GM12878 (cell line): ENCODE results near the gene ITSN1. TPM values are rescaled to one million over a fixed set of nuclear protein-coding genes. Genes with fewer than 3 reads are reported as not detected.

Experiments
- ATAC-seq: fragments of 200-7000 bp; cut with Tn5 transposase; 3 replicates; pipeline ENCODE4 v1.9.1; 2020; ENCODE audit warnings: mild to moderate bottlenecking, moderate library complexity
- BruUV-seq: library from RNA; stranded (reverse); fragments of 400-500 nt; replicated peaks from 2 replicates; lab custom pipeline; 2021; lab: Mats Ljungman, UMichigan
- CTCF ChIA-PET: fragments of 300-600 bp; sonication (Branson Sonifier 250); formaldehyde crosslinking; extraction: SDS; loops from one replicate; lab custom pipeline; 2021; ENCODE audit warnings: inconsistent platforms; lab: Yijun Ruan, JAX
- POLR2A ChIA-PET: fragments of 350-600 bp; formaldehyde crosslinking; extraction: SDS; loops from one replicate; lab custom pipeline; 2021; ENCODE audit warnings: inconsistent platforms; lab: Charles Lee
- RAD21 ChIA-PET: fragments of 300-600 bp; sonication (Branson Sonifier 250); formaldehyde crosslinking; loops from one replicate; lab custom pipeline; 2023; ENCODE audit warnings: antibody characterized with exemption; ENCODE audit not compliant: unreplicated experiment; lab: Charles Lee
- SMC1A ChIA-PET: fragments of 300-600 bp; sonication (Branson Sonifier 250); formaldehyde crosslinking; loops from one replicate; lab custom pipeline; 2023; ENCODE audit not compliant: unreplicated experiment, uncharacterized antibody; lab: Charles Lee
- DNase-seq: peaks from one replicate; pipeline ENCODE4 v3.0.0-alpha.2; 2011; ENCODE audit warnings: low read depth, low spot score
- FAIRE-seq: peaks from 3 replicates; lab custom pipeline; 2011; peaks lifted over from hg19 to GRCh38; lab: Jason Lieb, UNC
- H2AFZ ChIP-seq: 2 replicates; pipeline ENCODE4 v1.6.0; 2011; ENCODE audit warnings: low read depth, low read length, control low read depth; ENCODE audit not compliant: control insufficient read depth
- H3K27ac ChIP-seq: 2 replicates; pipeline ENCODE4 v1.5.1; 2011; ENCODE audit warnings: control low read depth; ENCODE audit not compliant: control insufficient read depth, insufficient read depth
- H3K27me3 ChIP-seq, 2 experiments: replicated peaks in 1 of 2; 2 replicates each; pipeline versions ENCODE4 v1.6.0 to v1.6.1; 2011; ENCODE audit warnings: low read length in 1 of 2; ENCODE audit not compliant: control insufficient read depth in 2 of 2, insufficient read depth in 2 of 2
- H3K36me3 ChIP-seq, 2 experiments: 2 replicates each; pipeline ENCODE4 v1.5.1; 2011; ENCODE audit warnings: low read length in 1 of 2; ENCODE audit not compliant: control insufficient read depth in 2 of 2, insufficient read depth in 2 of 2
- H3K4me1 ChIP-seq: 2 replicates; pipeline ENCODE4 v1.6.1; 2011; ENCODE audit warnings: mild to moderate bottlenecking, low read length, moderate library complexity, mixed read lengths; ENCODE audit not compliant: control insufficient read depth, insufficient read depth
- H3K4me2 ChIP-seq: 2 replicates; pipeline ENCODE4 v1.6.0; 2011; ENCODE audit warnings: control low read depth; ENCODE audit not compliant: control insufficient read depth, insufficient read depth
- H3K4me3 ChIP-seq: fragments of 200-600 bp; sonication (generic); 2 replicates; pipeline ENCODE4 v1.5.1; 2016
- H3K79me2 ChIP-seq: 2 replicates; pipeline ENCODE4 v1.6.0; 2011; ENCODE audit warnings: low read length; ENCODE audit not compliant: control insufficient read depth, insufficient read depth
- H3K9ac ChIP-seq: 2 replicates; pipeline ENCODE4 v1.8.0; 2011; ENCODE audit warnings: low read length, control low read depth, mixed read lengths; ENCODE audit not compliant: control insufficient read depth, insufficient read depth
- H3K9me3 ChIP-seq: replicated peaks from 3 replicates; pipeline ENCODE4 v1.5.1; 2011; ENCODE audit warnings: mild to moderate bottlenecking, low read length; ENCODE audit not compliant: control insufficient read depth, insufficient read depth
- H4K20me1 ChIP-seq: 2 replicates; pipeline ENCODE4 v1.6.0; 2011; ENCODE audit not compliant: control insufficient read depth, insufficient read depth
- GATAD2B ChIP-seq: fragments of 450-650 bp; conservative IDR thresholded peaks from 2 replicates; pipeline ENCODE4 v1.6.1; 2017; ENCODE audit warnings: low read depth, mild to moderate bottlenecking, moderate library complexity
- HDAC6 ChIP-seq: fragments of 200-600 bp; sonication (generic); IDR thresholded peaks from one replicate; pipeline ENCODE4 v1.8.0; 2017; ENCODE audit warnings: antibody characterized with exemption; ENCODE audit not compliant: unreplicated experiment
- IRF3 ChIP-seq: fragments of 450-650 bp; IDR thresholded peaks from 2 replicates; pipeline ENCODE4 v1.6.1; 2014; ENCODE audit warnings: mild to moderate bottlenecking
- JUNB ChIP-seq: IDR thresholded peaks from 2 replicates; pipeline ENCODE4 v1.6.1; 2016; ENCODE audit warnings: antibody characterized with exemption, mild to moderate bottlenecking
- NFXL1 ChIP-seq: fragments of 450-650 bp; IDR thresholded peaks from 2 replicates; pipeline ENCODE4 v1.6.1; 2017; ENCODE audit warnings: antibody characterized with exemption, mild to moderate bottlenecking, borderline replicate concordance
- NKRF ChIP-seq: fragments of 450-650 bp; conservative IDR thresholded peaks from 2 replicates; pipeline ENCODE4 v1.6.1; 2017; ENCODE audit warnings: mild to moderate bottlenecking, moderate library complexity
- POLR2AphosphoS5 ChIP-seq: IDR thresholded peaks from 2 replicates; pipeline ENCODE4 v1.6.1; 2011; ENCODE audit warnings: mild to moderate bottlenecking, low read length, inconsistent platforms
- SMC3 ChIP-seq: IDR thresholded peaks from 2 replicates; pipeline ENCODE4 v1.6.1; 2011; ENCODE audit warnings: low read length, improper control_type of control experiment, borderline replicate concordance
- SUPT20H ChIP-seq: IDR thresholded peaks from 2 replicates; pipeline ENCODE4 v1.6.1; 2011; ENCODE audit warnings: low read depth, mild to moderate bottlenecking, low read length, moderate library complexity, borderline replicate concordance; ENCODE audit not compliant: control insufficient read depth
- TAF1 ChIP-seq: IDR thresholded peaks from 2 replicates; pipeline ENCODE4 v1.6.1; 2011; ENCODE audit warnings: mild to moderate bottlenecking, low read depth, low read length, borderline replicate concordance
- TCF7 ChIP-seq: IDR thresholded peaks from 2 replicates; pipeline ENCODE4 v1.6.1; 2014; ENCODE audit warnings: antibody characterized with exemption, borderline replicate concordance
- WRNIP1 ChIP-seq: IDR thresholded peaks from 2 replicates; pipeline ENCODE4 v1.6.1; 2011; ENCODE audit warnings: low read depth, low read length, improper control_type of control experiment, borderline replicate concordance
- YBX1 ChIP-seq: fragments of 450-650 bp; IDR thresholded peaks from 2 replicates; pipeline ENCODE4 v1.6.1; 2016; ENCODE audit warnings: antibody characterized with exemption
- ZNF217 ChIP-seq: fragments of 450-650 bp; IDR thresholded peaks from 2 replicates; pipeline ENCODE4 v1.6.1; 2017; ENCODE audit warnings: antibody characterized with exemption, mild to moderate bottlenecking
- ZNF687 ChIP-seq: fragments of 450-650 bp; IDR thresholded peaks from 2 replicates; pipeline ENCODE4 v1.6.1; 2017; ENCODE audit warnings: mild to moderate bottlenecking, moderate library complexity
- ZZZ3 ChIP-seq: IDR thresholded peaks from 2 replicates; pipeline ENCODE4 v1.6.1; 2011; ENCODE audit warnings: low read depth; ENCODE audit not compliant: control insufficient read depth, insufficient read length
- WGBS: methylation state at CpG from one replicate; pipeline ENCODE4 v1.1.6; 2016; ENCODE audit warnings: low lambda C conversion rate; ENCODE audit not compliant: insufficient replicate concordance, insufficient coverage; ENCODE audit errors: missing lambda C conversion rate; 5-methylcytosine and 5-hydroxymethylcytosine counted together
- in situ Hi-C: fragments of 300-500 bp; cut with MboI; formaldehyde crosslinking; loops from 9 replicates; pipeline ENCODE4 v1.14.3; 2018; ENCODE audit warnings: mixed read lengths
- intact Hi-C: fragments of 100-400 bp; cut with micrococcal nuclease; formaldehyde crosslinking; loops from one replicate; pipeline ENCODE4 v1.14.2; 2022; ENCODE audit not compliant: unreplicated experiment
- polyA plus RNA-seq, 11 experiments: library from polyadenylated mRNA; depleted of rRNA in 4 of 11; unstranded in 6 of 11; stranded (reverse) in 5 of 11; fragments of >200 nt; fragmentation: Nextera tagmentation in 4 of 11; fragmentation: Illumina TruSeq in 1 of 11; extraction: Ambion mirVana in 4 of 11; extraction: Trizol in 1 of 11; gene quantifications; 1 replicate in 1 of 11; 2 replicates in 10 of 11; pipeline versions ENCODE4 v1.2.1 to v1.2.3, GENCODE V29; 2011 to 2016; ENCODE audit warnings: inconsistent platforms in 2 of 11, missing spikeins in 2 of 11, low read depth in 1 of 11
- total RNA-seq, 4 experiments: library from RNA; depleted of rRNA in 3 of 4; stranded (reverse); fragments of >200 nt in 3 of 4; fragmentation: Illumina TruSeq in 1 of 4; extraction: Trizol in 1 of 4; gene quantifications; 2 replicates each; pipeline versions ENCODE4 v1.2.1 to v1.2.3, GENCODE V29; 2013 to 2021

The ITSN1 gene
- total and polyA plus RNA-seq, 10 of the 15 experiments (the other 5 are each of a cell fraction or from before 2014, with no cell fraction given) = 0.89 to 10.6 (median 4.8) TPM

- BruUV-seq = no TSS peak
- ATAC-seq (no peak), FAIRE-seq (no peak), DNase-seq (no peak)
- ChIA-PET RAD21 (no interaction called here), CTCF (no interaction called here), SMC1A (no interaction called here), POLR2A (no interaction called here)
- H3K4me3 ChIP-seq = no peak overlapping the region
- H3K4me1 ChIP-seq = no peaks in the 10 kb centered on the region
- no peaks in the 10 kb centered on the region for H3K9me3 ChIP-seq
- peaks cover 0 to 6% of the 10 kb centered on the region in 2 experiments; a peak in 2 of 4 replicates for H3K27me3 ChIP-seq
- H4K20me1 ChIP-seq = no peaks in the 10 kb centered on the region
- no peak overlapping the region for H3K4me2 ChIP-seq
- H3K36me3 ChIP-seq = no peaks in the 10 kb centered on the region
- H2AFZ ChIP-seq = no peak overlapping the region
- H3K27ac ChIP-seq = no peak overlapping the region
- WGBS = 69% methylated on average over 20 of the region's 20 CpGs
- intact Hi-C loops (no loop called here), in situ Hi-C loops (no loop called here)
- no peak overlapping the region for H3K9ac ChIP-seq
- no peaks in the 10 kb centered on the region for H3K79me2 ChIP-seq
- TF ChIP-seq ZZZ3 = no peak
- no peak for TF ChIP-seq NKRF
- TF ChIP-seq POLR2AphosphoS5 = no peak
- TF ChIP-seq ZNF687 = no peak
- no peak for TF ChIP-seq IRF3
- TF ChIP-seq NFXL1 = no peak
- no peak for TF ChIP-seq TAF1
- no peak for TF ChIP-seq GATAD2B
- no peak for TF ChIP-seq HDAC6
- no peak for TF ChIP-seq SUPT20H
- TF ChIP-seq TCF7 = no peak
- no peak for TF ChIP-seq JUNB
- TF ChIP-seq ZNF217 = no peak
- no peak for TF ChIP-seq WRNIP1
- TF ChIP-seq SMC3 = no peak
- TF ChIP-seq YBX1 = no peak
Measured at GRCh38 chr21:33884376-33885171, 242.3 kb downstream of the ITSN1 start.
